ENCODE measurements around the gene POU4F3. TPM values are rescaled to one million over a fixed set of nuclear protein-coding genes. Genes with fewer than 3 reads are reported as not detected.

Gene POU4F3
- total and polyA plus RNA-seq, 2 of the 8 experiments (the other 6 are each of a cell fraction or from before 2014, with no cell fraction given), result 0.09 TPM; not detected in 1

DNA sequence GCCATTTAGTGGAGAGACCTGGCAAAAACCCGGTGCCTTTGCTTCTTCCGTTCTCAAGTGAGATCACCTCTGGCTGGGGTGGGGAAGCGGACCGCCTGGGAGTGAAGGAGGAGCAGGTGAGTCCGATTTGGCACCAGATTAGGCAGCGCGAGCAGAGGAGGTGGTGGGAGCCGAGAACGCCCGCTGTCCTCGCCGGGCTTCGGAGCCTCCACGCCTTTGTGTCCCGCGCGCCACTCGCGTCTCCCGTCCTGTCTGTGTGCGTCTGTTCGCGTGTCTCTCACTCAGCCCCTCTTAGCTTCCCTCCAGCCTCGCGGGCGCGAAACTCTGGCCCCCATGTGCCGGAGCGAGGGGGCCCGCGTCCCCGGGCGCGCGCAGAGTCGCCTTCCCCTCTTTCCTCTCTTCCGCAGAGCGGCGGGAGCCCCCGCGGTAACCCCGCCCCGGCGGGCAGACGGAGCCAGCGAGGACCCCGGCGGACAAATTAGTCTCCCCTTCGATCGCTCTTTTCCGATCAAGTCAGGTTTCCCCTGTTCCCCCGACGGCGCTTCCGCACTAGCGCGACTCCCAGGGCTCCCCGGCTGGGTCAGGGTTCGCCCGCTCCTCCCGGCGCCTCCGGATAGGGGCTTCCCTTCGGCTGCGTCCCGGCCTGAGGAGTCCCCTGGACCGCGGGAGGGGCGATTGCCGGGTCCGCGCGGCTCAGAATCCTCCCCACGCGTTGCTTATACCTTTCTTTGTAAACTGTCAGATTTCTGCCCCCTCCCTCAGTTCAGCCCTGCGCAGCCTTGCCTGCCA lies 7.1 kb downstream of the POU4F3 start (continued):
- TF ChIP-seq HDAC2 (IDR thresholded peaks at IDR 0.05; ENCODE audit: borderline replicate concordance in 1 of 2, low read depth in 2 of 2, low read length in 2 of 2) (0 out of 4 replicates have a peak, but pooled peaks of 1 of the 2 experiments have one; percentile 54), POLR2AphosphoS5 (IDR thresholded peaks at IDR 0.05; ENCODE audit: low read depth, low read length) (no peak), JUN (IDR thresholded peaks at IDR 0.05; ENCODE audit: low read depth, low read length) (no peak), CBX5 (IDR thresholded peaks at IDR 0.05; ENCODE audit: low read depth, low read length) (no peak), HDAC6 (IDR thresholded peaks at IDR 0.05; ENCODE audit: low read depth, low read length) (no peak), CBX8 (IDR thresholded peaks at IDR 0.05; ENCODE audit: borderline replicate concordance, low read depth, low read length) (no peak), KDM5A (IDR thresholded peaks at IDR 0.05; ENCODE audit: low read length) (no peak), SUZ12 (IDR thresholded peaks at IDR 0.05; ENCODE audit: low read length) (peak; percentile 94)
- TF ChIP-seq, protein P1, sequence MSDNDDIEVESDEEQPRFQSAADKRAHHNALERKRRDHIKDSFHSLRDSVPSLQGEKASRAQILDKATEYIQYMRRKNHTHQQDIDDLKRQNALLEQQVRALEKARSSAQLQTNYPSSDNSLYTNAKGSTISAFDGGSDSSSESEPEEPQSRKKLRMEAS (IDR thresholded peaks at IDR 0.05), result peak; percentile 81

All from H1 (cell line).